GM12865 (cell line): ENCODE results near the gene RAB6B.

ENCODE experiments used
- DNase-seq: peaks from one replicate; pipeline ENCODE4 v3.0.0; 2010; ENCODE audit warnings: low read depth
- H3K4me3 ChIP-seq: 2 replicates; pipeline ENCODE4 v1.5.1; 2011; ENCODE audit warnings: mild to moderate bottlenecking, low read depth, low read length, control low read depth
- TF ChIP-seq, protein P1 (sequence below): IDR thresholded peaks from 2 replicates; pipeline ENCODE4 v1.5.1; 2011; ENCODE audit warnings: low read length, control low read depth, low read depth, inconsistent platforms; ENCODE audit not compliant: insufficient read depth; ENCODE audit errors: missing control alignments

RAB6B gene

DNA sequence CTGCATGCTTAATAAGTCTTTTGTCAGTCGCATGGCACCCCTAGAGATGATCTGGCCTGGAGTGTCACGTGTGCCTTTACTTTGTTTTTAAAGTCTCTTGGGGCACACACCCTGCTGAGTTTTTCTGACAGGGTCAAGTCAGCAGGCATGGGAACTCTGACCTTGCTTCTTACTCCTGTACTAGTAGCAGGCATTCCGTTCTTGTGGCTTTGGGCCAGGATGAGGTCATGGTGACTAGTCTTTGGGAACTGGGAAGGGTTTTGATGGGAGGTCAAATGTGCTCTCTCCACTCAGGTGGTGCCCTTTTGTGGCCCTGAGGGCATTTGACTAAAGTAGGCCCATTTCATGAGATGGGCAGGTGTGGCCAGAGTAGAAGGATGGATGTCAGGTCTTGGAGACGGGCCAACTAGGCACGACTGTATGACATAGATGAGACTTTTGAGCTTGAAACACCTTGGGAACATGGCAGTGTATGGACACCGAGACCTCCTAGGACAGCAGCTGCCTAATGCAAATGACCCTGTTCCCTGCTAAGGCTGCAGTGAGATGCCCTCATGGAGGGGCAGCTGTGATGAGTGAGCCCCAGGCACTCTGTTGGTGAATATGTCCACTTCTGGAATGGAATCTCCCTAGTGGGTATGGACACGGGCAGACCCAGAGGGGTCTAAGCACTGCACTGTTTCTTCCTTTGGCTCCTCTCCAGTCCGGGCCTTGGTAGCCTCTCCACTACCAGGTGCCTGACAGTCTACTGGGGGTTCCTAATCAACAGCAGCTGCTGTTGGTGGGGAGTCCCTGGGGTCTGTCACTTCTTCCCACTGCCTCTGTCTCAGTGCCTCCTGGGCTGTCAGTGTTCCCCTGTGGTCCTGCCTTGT, 73.7 kb downstream of the RAB6B start:
- TF ChIP-seq, protein P1, sequence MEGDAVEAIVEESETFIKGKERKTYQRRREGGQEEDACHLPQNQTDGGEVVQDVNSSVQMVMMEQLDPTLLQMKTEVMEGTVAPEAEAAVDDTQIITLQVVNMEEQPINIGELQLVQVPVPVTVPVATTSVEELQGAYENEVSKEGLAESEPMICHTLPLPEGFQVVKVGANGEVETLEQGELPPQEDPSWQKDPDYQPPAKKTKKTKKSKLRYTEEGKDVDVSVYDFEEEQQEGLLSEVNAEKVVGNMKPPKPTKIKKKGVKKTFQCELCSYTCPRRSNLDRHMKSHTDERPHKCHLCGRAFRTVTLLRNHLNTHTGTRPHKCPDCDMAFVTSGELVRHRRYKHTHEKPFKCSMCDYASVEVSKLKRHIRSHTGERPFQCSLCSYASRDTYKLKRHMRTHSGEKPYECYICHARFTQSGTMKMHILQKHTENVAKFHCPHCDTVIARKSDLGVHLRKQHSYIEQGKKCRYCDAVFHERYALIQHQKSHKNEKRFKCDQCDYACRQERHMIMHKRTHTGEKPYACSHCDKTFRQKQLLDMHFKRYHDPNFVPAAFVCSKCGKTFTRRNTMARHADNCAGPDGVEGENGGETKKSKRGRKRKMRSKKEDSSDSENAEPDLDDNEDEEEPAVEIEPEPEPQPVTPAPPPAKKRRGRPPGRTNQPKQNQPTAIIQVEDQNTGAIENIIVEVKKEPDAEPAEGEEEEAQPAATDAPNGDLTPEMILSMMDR: peak; percentile 10
- H3K4me3 ChIP-seq: no peak overlapping the region
- DNase-seq: no peak

DNA sequence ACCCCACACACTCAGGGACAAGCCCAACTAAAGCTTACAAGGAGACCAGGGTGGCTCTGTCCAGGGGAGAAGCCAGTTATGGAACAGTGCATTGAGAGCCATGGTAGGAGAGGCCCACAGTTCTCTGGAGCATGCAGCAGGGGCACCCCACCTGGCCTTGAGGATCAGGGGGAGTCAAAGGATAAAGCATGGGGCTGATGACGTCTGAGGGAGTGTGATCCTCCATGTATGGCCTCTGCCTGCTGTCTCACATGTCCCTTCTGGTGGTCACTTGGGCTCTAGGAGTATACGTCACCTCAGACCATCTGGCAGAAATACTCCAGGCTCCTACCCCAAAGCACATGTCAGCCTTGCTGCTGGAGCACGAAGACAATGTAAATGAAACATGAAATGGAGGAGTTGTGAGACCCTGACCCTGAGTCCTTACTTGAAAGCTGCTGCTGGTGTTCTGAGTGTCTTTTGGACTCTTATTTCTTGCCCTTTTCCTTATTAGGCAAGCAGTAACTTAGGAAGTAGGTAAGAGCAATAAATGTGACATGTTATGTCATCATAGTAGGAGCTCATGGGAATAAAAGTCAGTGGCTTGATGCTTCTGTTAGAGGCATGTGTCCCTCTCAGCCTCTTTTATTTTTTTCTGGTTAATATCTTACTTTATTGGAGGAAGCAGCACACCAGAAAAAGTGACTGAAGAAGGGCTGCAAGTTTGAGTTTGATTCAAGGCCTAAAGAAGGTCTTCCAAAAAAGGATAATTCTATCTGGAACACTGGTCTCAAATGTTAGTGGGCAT, 74.6 kb downstream of the RAB6B start:
- H3K4me3 ChIP-seq: no peak overlapping the region
- DNase-seq: no peak
- TF ChIP-seq, protein P1: no peak

GRCh38 chr3:133820129-133820528, 75.6 kb downstream of the RAB6B start:
- TF ChIP-seq, protein P1: no peak
- DNase-seq: no peak
- H3K4me3 ChIP-seq: no peak overlapping the region

DNA sequence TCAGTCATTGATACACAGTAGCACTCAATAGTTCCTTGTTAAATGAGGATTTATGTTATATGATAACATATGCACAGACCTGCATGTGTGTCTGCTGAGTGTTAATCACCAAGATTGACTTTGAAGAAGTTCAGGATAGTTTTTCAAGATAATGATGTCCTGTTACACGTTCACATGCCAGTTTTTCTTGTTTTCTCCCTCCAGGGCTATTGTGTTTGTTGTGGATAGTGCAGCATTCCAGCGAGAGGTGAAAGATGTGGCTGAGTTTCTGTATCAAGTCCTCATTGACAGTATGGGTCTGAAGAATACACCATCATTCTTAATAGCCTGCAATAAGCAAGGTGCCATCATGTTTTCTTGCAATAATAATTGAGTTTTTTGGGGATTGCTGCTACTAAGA, 80.3 kb downstream of the RAB6B start:
- no peak for DNase-seq
- H3K4me3 ChIP-seq: no peak overlapping the region
- TF ChIP-seq, protein P1: no peak

GRCh38 chr3:133812872-133813271, 82.8 kb downstream of the RAB6B start:
- TF ChIP-seq, protein P1: no peak
- H3K4me3 ChIP-seq: no peak overlapping the region
- no peak for DNase-seq

- H3K4me3 ChIP-seq: peak within 1 kb of the TSS; percentile 73
- TF ChIP-seq, protein P1: no peak
- peak; percentile 97 for DNase-seq
These were observed 89.8 kb downstream of the RAB6B start, which contains the start of gene SRPRB for GRCh38 chr3:133805702-133806475. Gene SRPRB (plus strand): TSS chr3:133805815. CDS start chr3:133805849, 34 bp downstream.
